VCaP (cell line): ENCODE data around the gene RNF114.
A peak's percentile ranks its signal among the peaks of the same experiment; 100 is the strongest.
"Not testable (repeated sequence)": the region's sequence is repeated elsewhere in the genome, so short reads cannot be mapped to it uniquely, and the experiment has no call there.

Experiments
- H3K27ac ChIP-seq: fragments of 450-650 bp; 2 replicates; pipeline ENCODE4 v1.5.1; 2017
- CTCF ChIP-seq: fragments of 450-650 bp; conservative IDR thresholded peaks from 2 replicates; pipeline ENCODE4 v1.5.1; 2017; ENCODE audit warnings: mild to moderate bottlenecking, moderate library complexity

The RNF114 gene

GRCh38 chr20:49948809-49949507 lies 12.8 kb downstream of the RNF114 start:
- H3K27ac ChIP-seq: no peak overlapping the region
- no peak for TF ChIP-seq CTCF

- no peak for TF ChIP-seq CTCF
- no peak overlapping the region for H3K27ac ChIP-seq
Observed at GRCh38 chr20:49951151-49951550, 15.0 kb downstream of the RNF114 start.

- no peak for TF ChIP-seq CTCF
- H3K27ac ChIP-seq: no peak overlapping the region
Observed at GRCh38 chr20:49955167-49955566, 19.0 kb downstream of the RNF114 start.

GRCh38 chr20:49955830-49956396 lies 19.7 kb downstream of the RNF114 start:
- H3K27ac ChIP-seq: not testable (repeated sequence)

- H3K27ac ChIP-seq: no peak overlapping the region
- TF ChIP-seq CTCF: no peak
Observed at GRCh38 chr20:49956689-49957088, 20.5 kb downstream of the RNF114 start.

GRCh38 chr20:49957089-49957938 lies 21.1 kb downstream of the RNF114 start:
- H3K27ac ChIP-seq: not testable (repeated sequence)
- TF ChIP-seq CTCF: peak; percentile 19; the same call in 1 of the 2 replicates

GRCh38 chr20:49961413-49961812 lies 25.2 kb downstream of the RNF114 start:
- H3K27ac ChIP-seq: no peak overlapping the region
- TF ChIP-seq CTCF: no peak
